HepG2 (cell line): ENCODE measurements around the gene PEMT. TPM values are rescaled to one million over a fixed set of nuclear protein-coding genes. Genes with fewer than 3 reads are reported as not detected.

Source experiments
- FOXK1 ChIP-seq: sonication (generic); formaldehyde crosslinking; IDR thresholded peaks from 2 replicates; pipeline ENCODE4 v1.4.0; 2020; ENCODE audit warnings: low read depth, missing genetic modification reagents, borderline replicate concordance
- HNRNPUL1 ChIP-seq: fragments of 200-400 bp; formaldehyde crosslinking; IDR thresholded peaks from 2 replicates; pipeline ENCODE4 v1.6.1; 2017; ENCODE audit warnings: low read depth, mild to moderate bottlenecking, low read length, moderate library complexity
- KIAA2018 ChIP-seq: sonication (generic); formaldehyde crosslinking; IDR thresholded peaks from 2 replicates; pipeline ENCODE4 v1.5.0; 2020; ENCODE audit warnings: mild to moderate bottlenecking, missing genetic modification reagents, borderline replicate concordance
- KLF16 ChIP-seq, 2 experiments: sonication (generic) in 1 of 2; formaldehyde crosslinking in 1 of 2; IDR thresholded peaks; 2 replicates each; pipeline versions ENCODE4 v1.6.1 to v1.8.0; 2016 to 2023; ENCODE audit warnings: missing genetic modification reagents in 2 of 2, missing compliant biosample characterization in 1 of 2
- SMAD1 ChIP-seq: sonication (generic); formaldehyde crosslinking; IDR thresholded peaks from 2 replicates; pipeline ENCODE4 v1.4.0; 2020; ENCODE audit warnings: missing genetic modification reagents, low read depth, mild to moderate bottlenecking, borderline replicate concordance
- STAT6 ChIP-seq: sonication (generic); formaldehyde crosslinking; IDR thresholded peaks from 2 replicates; pipeline ENCODE4 v1.4.0; 2020; ENCODE audit warnings: missing genetic modification reagents, mild to moderate bottlenecking, borderline replicate concordance
- ZFP41 ChIP-seq: sonication (generic); formaldehyde crosslinking; IDR thresholded peaks from 2 replicates; pipeline ENCODE4 v1.4.0; 2020; ENCODE audit warnings: mild to moderate bottlenecking, missing genetic modification reagents, borderline replicate concordance
- ZFYVE20 ChIP-seq: sonication (generic); formaldehyde crosslinking; IDR thresholded peaks from 2 replicates; pipeline ENCODE4 v1.8.0; 2023; ENCODE audit warnings: low read depth, mild to moderate bottlenecking, moderate library complexity, missing genetic modification reagents, borderline replicate concordance
- ZNF260 ChIP-seq: sonication (generic); formaldehyde crosslinking; IDR thresholded peaks from 2 replicates; pipeline ENCODE4 v1.4.0; 2020; ENCODE audit warnings: missing genetic modification reagents, low read depth, mild to moderate bottlenecking, borderline replicate concordance
- ZNF333 ChIP-seq: sonication (generic); formaldehyde crosslinking; IDR thresholded peaks from 2 replicates; pipeline ENCODE4 v1.4.0; 2020; ENCODE audit warnings: mild to moderate bottlenecking, missing genetic modification reagents, borderline replicate concordance
- ZNF354B ChIP-seq: sonication (generic); formaldehyde crosslinking; IDR thresholded peaks from 2 replicates; pipeline ENCODE4 v1.8.0; 2022; ENCODE audit warnings: mild to moderate bottlenecking, missing genetic modification reagents
- ZNF788 ChIP-seq: sonication (generic); formaldehyde crosslinking; IDR thresholded peaks from 2 replicates; pipeline ENCODE4 v1.5.0; 2020; ENCODE audit warnings: mild to moderate bottlenecking, missing genetic modification reagents, borderline replicate concordance
- ZNF83 ChIP-seq: sonication (generic); formaldehyde crosslinking; IDR thresholded peaks from 2 replicates; pipeline ENCODE4 v1.4.0; 2020; ENCODE audit warnings: missing genetic modification reagents, mild to moderate bottlenecking, borderline replicate concordance
- ZNF879 ChIP-seq: sonication (generic); formaldehyde crosslinking; IDR thresholded peaks from 2 replicates; pipeline ENCODE4 v1.8.1; 2023; ENCODE audit warnings: missing genetic modification reagents
- ZUFSP ChIP-seq: sonication (generic); formaldehyde crosslinking; IDR thresholded peaks from 2 replicates; pipeline ENCODE4 v1.9.0; 2021; ENCODE audit warnings: missing genetic modification reagents, mild to moderate bottlenecking, borderline replicate concordance
- polyA plus RNA-seq, 8 experiments: library from polyadenylated mRNA; depleted of rRNA in 3 of 8; stranded (reverse) in 7 of 8; unstranded in 1 of 8; fragments of >200 nt; fragmentation: Illumina TruSeq in 4 of 8; extraction: Trizol in 4 of 8; gene quantifications; 2 replicates each; pipeline versions ENCODE4 v1.2.1 to v1.2.3, GENCODE V29; 2011 to 2016; ENCODE audit warnings: low read depth in 4 of 8, missing spikeins in 1 of 8, mixed read lengths in 1 of 8; ENCODE audit not compliant: insufficient read depth in 1 of 8
- total RNA-seq, 5 experiments: library from RNA; depleted of rRNA; stranded (reverse); fragments of >200 nt; fragmentation: Illumina TruSeq; extraction: Trizol; gene quantifications; 2 replicates each; pipeline ENCODE4 v1.2.3, GENCODE V29; 2016; ENCODE audit warnings: low read depth in 1 of 5

Gene PEMT
- total and polyA plus RNA-seq, 2 of the 13 experiments (the other 11 are each of a cell fraction or from before 2014, with no cell fraction given), result 31.7 to 43.6 TPM

GRCh38 chr17:17572010-17572785, 19.3 kb downstream of the PEMT start (continued):
- TF ChIP-seq ZFP41 (CRISPR knock-in tag) (no peak), ZNF354B (no peak), STAT6 (CRISPR knock-in tag) (no peak), ZNF788 (0 out of 2 replicates have a peak, but pooled peaks have one; percentile 32), ZNF333 (peak; percentile 38; the same call in 1 of the 2 replicates), KIAA2018 (no peak), SMAD1 (CRISPR knock-in tag) (no peak), KLF16 (CRISPR knock-in tag; IDR thresholded peaks at IDR 0.05) (0 out of 4 replicates have a peak, but pooled peaks of 1 of the 2 experiments have one; percentile 58), FOXK1 (no peak), ZUFSP (CRISPR knock-in tag) (no peak), ZFYVE20 (CRISPR knock-in tag) (no peak), ZNF83 (peak; percentile 52; the same call in 1 of the 2 replicates), ZNF879 (CRISPR knock-in tag) (no peak), HNRNPUL1 (no peak), ZNF260 (CRISPR knock-in tag) (no peak)
